OCI-LY1 (cell line): ENCODE measurements around the gene WDR26.

ENCODE experiments used
- H2AFZ ChIP-seq: fragments of 200-600 bp; sonication (generic), shearing (Covaris generic); 2 replicates; pipeline ENCODE4 v1.6.0; 2014; ENCODE audit warnings: antibody characterized with exemption, mild to moderate bottlenecking, low read length
- H3F3A ChIP-seq: fragments of 200-600 bp; sonication (generic), shearing (Covaris generic); 2 replicates; pipeline ENCODE4 v1.6.0; 2014; ENCODE audit warnings: mild to moderate bottlenecking, antibody characterized with exemption, low read length, moderate library complexity; ENCODE audit not compliant: insufficient read depth
- H3K27ac ChIP-seq: fragments of 200-600 bp; sonication (generic); 2 replicates; pipeline ENCODE4 v1.5.1; 2014; ENCODE audit warnings: low read length, mixed run types, mild to moderate bottlenecking, low read depth; ENCODE audit not compliant: poor library complexity, severe bottlenecking
- H3K27me3 ChIP-seq: fragments of 200-600 bp; sonication (generic); 2 replicates; pipeline ENCODE4 v1.6.0; 2014; ENCODE audit warnings: antibody characterized with exemption, mild to moderate bottlenecking, low read length, moderate library complexity; ENCODE audit not compliant: insufficient read depth
- H3K36me3 ChIP-seq: fragments of 200-600 bp; sonication (generic); 2 replicates; pipeline ENCODE4 v1.6.1; 2014; ENCODE audit warnings: mild to moderate bottlenecking, antibody characterized with exemption, low read length, moderate library complexity, mixed read lengths; ENCODE audit not compliant: insufficient read depth
- H3K4me1 ChIP-seq: fragments of 200-600 bp; sonication (generic); 2 replicates; pipeline ENCODE4 v1.5.1; 2014; ENCODE audit warnings: mild to moderate bottlenecking, low read length, moderate library complexity; ENCODE audit not compliant: insufficient read depth, severe bottlenecking
- H3K4me2 ChIP-seq: fragments of 200-600 bp; sonication (generic), shearing (Covaris generic); 2 replicates; pipeline ENCODE4 v1.6.1; 2014; ENCODE audit warnings: low read length
- H3K4me3 ChIP-seq: fragments of 200-600 bp; sonication (generic); 2 replicates; pipeline ENCODE4 v1.5.1; 2014; ENCODE audit warnings: low read length, low read depth, mild to moderate bottlenecking, mixed read lengths; ENCODE audit not compliant: poor library complexity, severe bottlenecking
- H3K79me2 ChIP-seq: fragments of 200-600 bp; shearing (Covaris generic); 2 replicates; pipeline ENCODE4 v1.6.1; 2016; ENCODE audit warnings: mixed run types, low read length, mixed read lengths; ENCODE audit not compliant: insufficient read depth
- H3K9ac ChIP-seq: fragments of 200-600 bp; sonication (generic), shearing (Covaris generic); 2 replicates; pipeline ENCODE4 v1.6.1; 2014; ENCODE audit warnings: mild to moderate bottlenecking, low read length, mixed read lengths
- H3K9me2 ChIP-seq: fragments of 200-600 bp; sonication (generic), shearing (Covaris generic); 2 replicates; pipeline ENCODE4 v1.6.1; 2014; ENCODE audit warnings: low read depth, mild to moderate bottlenecking, low read length, mixed read lengths
- H3K9me3 ChIP-seq: fragments of 200-600 bp; shearing (Covaris generic); 2 replicates; pipeline ENCODE4 v1.6.1; 2014; ENCODE audit warnings: low read length, mixed read lengths
- H4K20me1 ChIP-seq: fragments of 200-600 bp; sonication (generic), shearing (Covaris generic); 2 replicates; pipeline ENCODE4 v1.6.0; 2016; ENCODE audit warnings: mild to moderate bottlenecking, low read length; ENCODE audit not compliant: insufficient read depth
- EZH2 ChIP-seq: fragments of 200-600 bp; sonication (generic), shearing (Covaris generic); IDR thresholded peaks from 2 replicates; pipeline ENCODE4 v1.8.0; 2017; ENCODE audit warnings: borderline replicate concordance, mixed run types, mild to moderate bottlenecking, antibody characterized with exemption, low read length, moderate library complexity, mixed read lengths
- TF ChIP-seq, protein P1 (sequence below): fragments of 200-600 bp; sonication (generic), shearing (Covaris generic); IDR thresholded peaks from 2 replicates; pipeline ENCODE4 v1.5.1; 2017; ENCODE audit warnings: mild to moderate bottlenecking, antibody characterized with exemption, low read length, moderate library complexity, mixed read lengths

WDR26 gene

DNA sequence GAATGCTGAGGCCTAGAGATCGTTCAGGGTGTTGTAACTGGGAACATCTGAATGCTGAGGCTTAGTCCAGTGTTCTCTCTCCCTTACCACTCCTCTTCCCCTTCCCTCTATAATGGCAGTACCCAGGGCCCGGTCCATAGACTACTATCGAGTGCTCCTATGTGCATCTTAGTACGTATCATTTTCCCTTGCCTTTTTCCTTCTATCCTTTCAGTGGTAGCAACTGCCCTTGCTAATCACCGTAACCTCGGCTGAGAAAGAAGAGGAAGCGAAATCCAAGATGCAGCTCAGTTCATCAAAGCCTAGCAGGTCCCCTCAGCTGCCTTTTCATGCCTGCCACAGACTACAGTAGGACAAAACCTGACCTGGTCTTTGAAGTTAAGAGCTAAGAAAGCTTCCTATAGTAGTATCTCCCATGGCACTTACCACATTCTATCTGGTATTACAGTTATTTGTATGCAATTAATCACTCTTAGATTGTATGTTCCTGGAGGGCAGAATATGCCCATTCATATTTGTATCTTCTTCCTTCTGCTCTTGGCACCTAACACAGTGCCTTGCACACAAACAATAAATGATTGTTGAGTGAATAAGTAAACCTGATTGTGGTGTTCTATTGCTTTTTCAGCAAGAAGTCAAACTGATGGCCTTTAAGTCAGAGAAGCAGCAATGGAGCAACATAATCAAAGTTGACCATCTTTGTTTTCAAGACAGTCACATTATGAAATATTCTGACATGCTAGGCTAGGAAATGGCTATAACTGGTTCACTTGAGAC is 55.6 kb downstream of the WDR26 start:
- no peaks in the 10 kb centered on the region for H3K79me2 ChIP-seq
- no peaks in the 10 kb centered on the region for H4K20me1 ChIP-seq
- no peaks in the 10 kb centered on the region for H3K27me3 ChIP-seq
- no peak overlapping the region for H3K4me3 ChIP-seq
- TF ChIP-seq, protein P1, sequence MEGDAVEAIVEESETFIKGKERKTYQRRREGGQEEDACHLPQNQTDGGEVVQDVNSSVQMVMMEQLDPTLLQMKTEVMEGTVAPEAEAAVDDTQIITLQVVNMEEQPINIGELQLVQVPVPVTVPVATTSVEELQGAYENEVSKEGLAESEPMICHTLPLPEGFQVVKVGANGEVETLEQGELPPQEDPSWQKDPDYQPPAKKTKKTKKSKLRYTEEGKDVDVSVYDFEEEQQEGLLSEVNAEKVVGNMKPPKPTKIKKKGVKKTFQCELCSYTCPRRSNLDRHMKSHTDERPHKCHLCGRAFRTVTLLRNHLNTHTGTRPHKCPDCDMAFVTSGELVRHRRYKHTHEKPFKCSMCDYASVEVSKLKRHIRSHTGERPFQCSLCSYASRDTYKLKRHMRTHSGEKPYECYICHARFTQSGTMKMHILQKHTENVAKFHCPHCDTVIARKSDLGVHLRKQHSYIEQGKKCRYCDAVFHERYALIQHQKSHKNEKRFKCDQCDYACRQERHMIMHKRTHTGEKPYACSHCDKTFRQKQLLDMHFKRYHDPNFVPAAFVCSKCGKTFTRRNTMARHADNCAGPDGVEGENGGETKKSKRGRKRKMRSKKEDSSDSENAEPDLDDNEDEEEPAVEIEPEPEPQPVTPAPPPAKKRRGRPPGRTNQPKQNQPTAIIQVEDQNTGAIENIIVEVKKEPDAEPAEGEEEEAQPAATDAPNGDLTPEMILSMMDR, result no peak
- TF ChIP-seq EZH2, result no peak
- H3K36me3 ChIP-seq, result peaks cover 31% of the 10 kb centered on the region
- H3K4me1 ChIP-seq, result no peaks in the 10 kb centered on the region
- H3K9me3 ChIP-seq, result no peaks in the 10 kb centered on the region
- H3K4me2 ChIP-seq, result no peak overlapping the region
- no peaks in the 10 kb centered on the region for H3F3A ChIP-seq
- no peak overlapping the region for H2AFZ ChIP-seq
- H3K9me2 ChIP-seq, result no peaks in the 10 kb centered on the region
- H3K27ac ChIP-seq, result no peak overlapping the region
- H3K9ac ChIP-seq, result no peak overlapping the region

DNA sequence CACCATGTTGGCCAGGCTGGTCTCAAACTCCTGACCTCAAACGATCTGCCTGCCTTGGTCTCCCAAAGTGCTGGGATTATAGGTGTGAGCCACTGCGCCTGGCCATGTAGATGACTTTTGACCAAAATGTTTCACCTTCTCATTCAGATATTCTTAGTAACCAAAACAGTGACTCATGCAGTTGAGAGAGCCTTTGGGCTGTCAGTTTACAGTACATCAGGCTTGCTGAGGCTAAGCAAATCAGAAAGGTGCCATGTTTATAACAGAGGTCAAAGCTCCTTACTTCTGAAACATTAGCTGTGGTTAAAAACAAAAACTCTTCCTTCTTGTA is 57.0 kb downstream of the WDR26 start:
- H4K20me1 ChIP-seq, result no peaks in the 10 kb centered on the region
- no peak overlapping the region for H3K27ac ChIP-seq
- H3F3A ChIP-seq, result no peaks in the 10 kb centered on the region

DNA sequence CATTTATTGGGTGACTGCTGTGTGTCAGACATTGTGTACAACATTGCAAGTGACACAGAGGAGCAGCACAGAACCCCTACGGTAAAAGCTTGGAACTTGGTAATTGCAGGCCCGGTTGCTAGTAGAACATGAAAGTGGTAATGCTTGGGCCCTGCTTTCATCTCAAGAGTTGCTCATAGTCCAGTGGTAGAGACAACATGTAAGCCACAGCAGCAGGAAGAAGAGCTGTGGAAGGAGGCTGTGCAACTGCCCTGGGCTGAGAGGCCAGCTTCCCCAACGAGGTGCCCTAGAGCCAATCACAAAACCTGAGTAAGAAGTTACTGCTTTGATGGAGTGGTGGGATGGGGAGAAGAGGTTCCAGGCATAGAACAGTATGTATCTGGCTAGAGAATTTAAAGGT is 59.5 kb downstream of the WDR26 start:
- H3K9me2 ChIP-seq, result no peaks in the 10 kb centered on the region
- no peaks in the 10 kb centered on the region for H3K9me3 ChIP-seq
- TF ChIP-seq, protein P1, result no peak
- no peak for TF ChIP-seq EZH2
- H3K36me3 ChIP-seq, result peaks cover 66% of the 10 kb centered on the region
- no peak overlapping the region for H3K27ac ChIP-seq
- H3F3A ChIP-seq, result no peaks in the 10 kb centered on the region
- H4K20me1 ChIP-seq, result no peaks in the 10 kb centered on the region
- no peaks in the 10 kb centered on the region for H3K27me3 ChIP-seq
- no peak overlapping the region for H3K9ac ChIP-seq
- H3K79me2 ChIP-seq, result no peaks in the 10 kb centered on the region
- no peaks in the 10 kb centered on the region for H3K4me1 ChIP-seq
- no peak overlapping the region for H2AFZ ChIP-seq
- no peak overlapping the region for H3K4me3 ChIP-seq
- no peak overlapping the region for H3K4me2 ChIP-seq

More for the DNA sequence above, 57.0 kb downstream of the WDR26 start:
- H3K9me2 ChIP-seq, result no peaks in the 10 kb centered on the region
- peaks cover 43% of the 10 kb centered on the region for H3K36me3 ChIP-seq
- no peak overlapping the region for H3K4me3 ChIP-seq
- H3K9ac ChIP-seq, result no peak overlapping the region
- no peaks in the 10 kb centered on the region for H3K79me2 ChIP-seq
- H3K27me3 ChIP-seq, result no peaks in the 10 kb centered on the region
- no peak overlapping the region for H2AFZ ChIP-seq
- TF ChIP-seq EZH2, result no peak
- no peaks in the 10 kb centered on the region for H3K4me1 ChIP-seq
- H3K9me3 ChIP-seq, result no peaks in the 10 kb centered on the region
- H3K4me2 ChIP-seq, result no peak overlapping the region
